ENCODE data around the gene MPDU1. TPM values are rescaled to one million over a fixed set of nuclear protein-coding genes. Genes with fewer than 3 reads are reported as not detected.
A peak's percentile ranks its signal among the peaks of the same experiment; 100 is the strongest.

The MPDU1 gene
- total RNA-seq, 1 donor from 2014 or later = 35.9 TPM

GRCh38 chr17:7575959-7576358, 7.7 kb upstream of the MPDU1 start:
- peaks cover 47% of the 10 kb centered on the region for H3K36me3 Mint-ChIP-seq (ENCODE audit: low read depth)
- DNase-seq (ENCODE audit: low spot score) = no peak
- no peak for TF ChIP-seq CTCF (IDR thresholded peaks at IDR 0.05)
- peak overlapping the region; percentile 35 for H3K4me3 Mint-ChIP-seq (ENCODE audit: unreplicated experiment)
- H3K4me1 Mint-ChIP-seq (ENCODE audit: low read depth) = peaks cover 69% of the 10 kb centered on the region
- H3K9me3 Mint-ChIP-seq (ENCODE audit: low read depth) = no peaks in the 10 kb centered on the region
- H3K27me3 Mint-ChIP-seq (ENCODE audit: low read depth) = no peaks in the 10 kb centered on the region
- H3K27ac Mint-ChIP-seq (ENCODE audit: unreplicated experiment) = peak overlapping the region; percentile 22

GRCh38 chr17:7576432-7576937, 7.2 kb upstream of the MPDU1 start:
- Mint-ChIP-seq H3K9me3 (ENCODE audit: low read depth) (no peaks in the 10 kb centered on the region), H3K27me3 (ENCODE audit: low read depth) (no peaks in the 10 kb centered on the region), H3K27ac (ENCODE audit: unreplicated experiment) (peak overlapping the region; percentile 57), H3K4me1 (ENCODE audit: low read depth) (peaks cover 72% of the 10 kb centered on the region), H3K4me3 (ENCODE audit: unreplicated experiment) (no peak overlapping the region), H3K36me3 (ENCODE audit: low read depth) (peaks cover 45% of the 10 kb centered on the region)
- DNase-seq (ENCODE audit: low spot score) = no peak
- no peak for TF ChIP-seq CTCF (IDR thresholded peaks at IDR 0.05)

GRCh38 chr17:7577327-7578199, 6.1 kb upstream of the MPDU1 start:
- no peak for TF ChIP-seq CTCF (IDR thresholded peaks at IDR 0.05)
- peaks cover 72% of the 10 kb centered on the region for H3K4me1 Mint-ChIP-seq (ENCODE audit: low read depth)
- no peaks in the 10 kb centered on the region for H3K27me3 Mint-ChIP-seq (ENCODE audit: low read depth)
- no peak overlapping the region for H3K4me3 Mint-ChIP-seq (ENCODE audit: unreplicated experiment)
- DNase-seq (ENCODE audit: low spot score) = no peak
- H3K36me3 Mint-ChIP-seq (ENCODE audit: low read depth) = peaks cover 46% of the 10 kb centered on the region
- no peaks in the 10 kb centered on the region for H3K9me3 Mint-ChIP-seq (ENCODE audit: low read depth)
- H3K27ac Mint-ChIP-seq (ENCODE audit: unreplicated experiment) = peak overlapping the region; percentile 65

- Mint-ChIP-seq H3K4me1 (ENCODE audit: low read depth) (peaks cover 74% of the 10 kb centered on the region), H3K9me3 (ENCODE audit: low read depth) (no peaks in the 10 kb centered on the region), H3K27me3 (ENCODE audit: low read depth) (no peaks in the 10 kb centered on the region), H3K36me3 (ENCODE audit: low read depth) (peaks cover 39% of the 10 kb centered on the region), H3K4me3 (ENCODE audit: unreplicated experiment) (no peak within 1 kb of the TSS), H3K27ac (ENCODE audit: unreplicated experiment) (peak within 1 kb of the TSS; percentile 95)
- no peak for TF ChIP-seq CTCF (IDR thresholded peaks at IDR 0.05)
- no peak for DNase-seq (ENCODE audit: low spot score)
Measured at GRCh38 chr17:7579001-7579833, 4.4 kb upstream of the MPDU1 start, which contains the start of gene CD68. TSS of gene CD68 (plus strand) at chr17:7579638. CDS start at chr17:7579678, 40 bp downstream.
